GM19397 (cell line): Measurements from ENCODE around the gene PODXL.

Experiments
- ATAC-seq: cut with Tn5 transposase; IDR thresholded peaks from one replicate; pipeline ENCODE4 v1.9.1; 2021; ENCODE audit warnings: mild to moderate bottlenecking, moderate library complexity; ENCODE audit not compliant: unreplicated experiment

The PODXL gene

GRCh38 chr7:131568510-131568909 is 12.1 kb upstream of the PODXL start:
- no peak for ATAC-seq

DNA sequence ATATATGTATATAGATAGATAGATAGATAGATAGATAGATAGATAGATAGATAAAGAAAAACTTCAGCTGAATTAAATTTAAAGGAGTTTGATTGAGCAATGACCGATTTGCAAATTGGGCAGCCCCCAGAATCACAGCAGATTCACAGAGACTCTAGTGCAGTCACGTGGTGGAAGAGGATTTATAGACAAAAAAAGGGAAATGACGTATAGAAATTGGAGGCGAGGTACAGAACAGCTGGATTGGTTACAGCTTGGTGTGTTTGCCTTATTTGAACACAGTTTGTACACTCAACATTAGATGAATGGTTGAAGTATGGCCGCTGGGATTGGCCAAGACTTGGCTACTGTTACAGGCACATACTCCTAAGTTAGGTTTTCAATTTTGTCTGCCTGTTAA is 8.2 kb upstream of the PODXL start:
- ATAC-seq = no peak

DNA sequence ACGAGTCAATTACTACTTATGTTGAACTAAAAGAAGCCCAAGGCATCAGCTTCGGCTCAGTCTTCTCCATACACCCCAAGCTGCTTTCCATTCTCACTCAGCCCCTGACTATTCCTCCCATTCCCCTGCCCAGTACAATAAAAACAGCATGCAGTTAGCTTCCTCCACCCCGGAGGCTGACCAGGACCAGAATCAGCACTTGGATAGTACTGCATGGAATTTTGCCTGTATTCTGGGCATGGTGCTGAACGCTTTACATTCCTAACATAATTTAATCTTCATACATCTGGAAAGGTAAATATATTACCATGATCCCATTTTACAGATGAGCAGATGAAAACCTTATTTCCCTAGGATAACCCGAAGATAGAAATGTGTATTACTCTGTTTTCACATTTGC is 7.5 kb upstream of the PODXL start:
- no peak for ATAC-seq

- ATAC-seq = no peak
Observed at GRCh38 chr7:131562941-131563340, 6.5 kb upstream of the PODXL start.

DNA sequence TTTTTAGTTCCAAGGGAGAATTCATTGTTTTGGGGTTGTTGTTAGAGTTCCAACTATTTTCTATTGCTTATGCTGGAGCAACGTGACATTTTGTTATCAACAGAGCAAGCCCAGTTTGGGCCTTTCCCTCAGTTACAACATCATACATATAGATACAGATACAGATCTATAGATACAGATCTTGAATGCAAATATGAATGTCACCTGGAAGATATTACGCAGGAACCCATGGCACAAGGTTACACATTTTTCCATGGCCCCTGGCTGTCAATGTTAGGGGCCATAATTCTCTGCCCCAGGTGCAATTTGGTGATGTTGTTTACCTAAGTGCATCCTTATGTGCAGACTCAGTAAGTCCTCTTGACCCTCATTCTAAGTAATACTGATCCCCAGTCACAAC is 3.6 kb upstream of the PODXL start:
- no peak for ATAC-seq

DNA sequence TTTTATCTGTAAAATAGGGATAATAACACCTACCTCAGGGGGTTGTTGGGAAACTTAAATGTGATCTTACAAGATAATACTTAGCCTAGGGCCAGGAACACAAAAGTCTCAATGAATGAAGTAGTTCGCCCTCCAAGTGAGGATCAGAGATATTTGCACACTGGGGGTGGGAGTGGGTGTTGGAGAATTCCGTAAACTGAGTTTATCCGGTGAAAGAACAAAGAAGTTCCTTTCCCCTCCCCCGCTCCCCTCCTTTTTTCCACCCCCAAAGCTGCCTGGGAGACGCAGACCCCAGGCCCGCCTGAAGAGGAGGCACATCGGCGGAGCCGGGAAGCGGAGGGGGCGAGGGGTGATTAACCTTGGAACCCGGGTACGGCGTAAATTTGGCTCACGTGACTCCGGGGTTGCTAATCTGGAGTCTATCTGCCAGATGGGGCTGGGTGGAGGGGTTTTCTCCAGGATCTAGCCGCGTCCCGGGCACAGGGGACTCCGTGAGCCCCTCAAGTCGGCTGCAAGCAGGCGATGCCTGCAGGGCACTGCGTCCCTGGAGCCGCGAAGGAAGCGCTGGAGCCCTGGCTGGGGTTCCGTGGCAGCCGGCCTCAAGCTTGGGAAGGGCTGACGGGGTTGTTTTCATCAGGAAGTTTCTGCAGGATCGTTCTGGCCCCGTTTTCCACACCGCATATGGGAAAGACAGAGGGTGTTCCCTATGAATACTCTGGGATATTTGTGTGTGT is 1.4 kb upstream of the PODXL start:
- ATAC-seq = no peak

- ATAC-seq = no peak
Observed at GRCh38 chr7:131556909-131557651, 652 bp upstream of the PODXL start.

DNA sequence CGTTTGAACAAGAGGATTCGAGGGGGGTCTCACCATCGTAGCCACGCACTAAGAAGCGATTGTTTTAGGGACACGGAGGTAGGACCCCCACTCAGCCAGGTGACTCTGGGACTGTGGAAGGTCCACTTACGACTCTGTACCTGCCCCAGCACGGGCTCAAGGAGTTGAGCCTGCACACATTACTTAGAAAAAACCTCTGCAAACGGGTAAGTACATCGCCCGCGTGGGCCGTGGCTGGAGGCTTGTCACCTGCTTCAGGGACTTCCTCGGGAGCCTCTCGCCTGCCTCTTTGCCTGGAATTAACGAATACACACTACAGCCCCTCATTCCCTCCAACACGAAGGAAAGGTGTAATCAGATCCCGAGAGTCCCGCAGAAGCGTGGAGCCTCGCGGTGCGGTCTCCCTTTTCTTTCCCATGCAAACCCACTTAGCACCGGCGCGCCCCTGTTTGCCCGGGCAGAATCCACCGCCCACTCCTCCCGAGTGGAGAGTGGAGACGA is 826 bp downstream of the PODXL start:
- ATAC-seq = no peak

- no peak for ATAC-seq
Observed at GRCh38 chr7:131554880-131555516, 1.4 kb downstream of the PODXL start.

GRCh38 chr7:131553931-131554330 is 2.5 kb downstream of the PODXL start:
- ATAC-seq = no peak

GRCh38 chr7:131552053-131552452 is 4.4 kb downstream of the PODXL start:
- no peak for ATAC-seq

GRCh38 chr7:131550846-131551245 is 5.6 kb downstream of the PODXL start:
- ATAC-seq = no peak

- no peak for ATAC-seq
Observed at GRCh38 chr7:131548371-131548770, 8.1 kb downstream of the PODXL start.

DNA sequence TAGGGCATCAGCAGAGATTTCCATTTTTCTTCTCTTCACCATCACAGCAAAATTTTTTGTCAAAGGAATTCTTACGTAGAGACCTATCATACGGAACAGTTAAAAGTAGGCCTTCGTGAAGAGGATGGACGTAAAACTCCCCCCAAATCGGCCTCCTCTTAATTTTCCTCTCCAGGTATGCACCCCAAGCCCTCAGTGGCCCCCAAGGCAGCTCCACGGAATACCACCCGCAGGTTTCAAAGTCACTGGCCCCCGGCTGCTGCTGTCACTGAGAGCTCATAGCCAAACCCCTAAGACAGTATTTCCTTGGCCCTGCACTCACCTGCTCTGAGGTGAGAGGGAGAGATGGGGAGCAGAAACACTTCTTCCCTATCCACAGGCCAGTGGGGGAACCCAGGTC is 8.8 kb downstream of the PODXL start:
- no peak for ATAC-seq

GRCh38 chr7:131546583-131547141 is 9.8 kb downstream of the PODXL start:
- ATAC-seq = no peak

DNA sequence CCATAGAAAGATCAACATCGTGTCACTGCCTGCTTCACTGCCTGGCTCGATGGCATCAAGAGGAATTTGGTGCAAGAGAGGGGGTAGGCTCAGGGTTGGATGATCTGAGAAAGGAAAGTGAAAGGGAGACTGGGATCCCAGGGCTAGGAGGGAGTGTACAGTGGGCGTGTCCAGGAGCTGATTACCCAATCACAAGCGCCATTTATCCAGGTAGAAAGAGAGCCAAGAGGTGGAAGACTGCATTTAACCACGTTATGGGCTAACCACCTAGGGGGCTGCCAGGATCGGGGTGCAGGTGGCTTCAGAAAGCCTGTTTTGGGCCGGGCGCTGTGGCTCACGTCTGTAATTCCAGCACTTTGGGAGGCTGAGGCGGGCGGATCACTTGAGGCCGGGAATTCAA is 10.3 kb downstream of the PODXL start:
- ATAC-seq = no peak

- no peak for ATAC-seq
Observed at GRCh38 chr7:131544449-131545301, 11.8 kb downstream of the PODXL start.

DNA sequence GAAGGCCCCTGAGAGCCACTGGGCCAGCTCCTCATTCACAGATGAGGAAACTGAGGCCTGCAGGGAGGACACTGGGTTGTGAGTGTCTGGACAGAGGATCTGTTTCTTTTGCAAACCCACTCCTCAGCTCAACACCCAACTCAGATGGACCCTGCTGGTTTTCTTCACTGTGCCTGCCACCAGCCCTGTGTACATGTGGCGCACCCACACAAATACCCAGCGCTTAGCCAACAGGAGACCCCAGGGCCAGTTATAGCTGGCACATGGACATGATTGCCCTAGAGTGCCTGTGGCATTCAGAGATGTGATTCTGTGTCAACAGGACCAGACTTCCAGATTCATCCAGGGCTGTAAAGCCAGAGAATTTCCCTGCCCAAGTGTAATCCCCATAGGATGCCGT is 12.4 kb downstream of the PODXL start:
- no peak for ATAC-seq

- no peak for ATAC-seq
Observed at GRCh38 chr7:131543298-131543697, 13.1 kb downstream of the PODXL start.

GRCh38 chr7:131540491-131541162 is 15.8 kb downstream of the PODXL start:
- no peak for ATAC-seq
